ENCODE measurements around the gene ADO.

ADO gene

GRCh38 chr10:62796896-62797295, 7.6 kb upstream of the ADO start:
- Mint-ChIP-seq H3K4me3 (no peak overlapping the region), H3K27ac (ENCODE audit: low read depth) (no peak overlapping the region), H3K27me3 (peaks cover 43% of the 10 kb centered on the region), H3K36me3 (ENCODE audit: insufficient read depth) (no peaks in the 10 kb centered on the region), H3K9me3 (no peaks in the 10 kb centered on the region), H3K4me1 (no peaks in the 10 kb centered on the region)
- DNase-seq (ENCODE audit: low spot score in 2 of 2) = no peak
- ATAC-seq (replicated peaks; ENCODE audit: extremely low read depth, poor library complexity, severe bottlenecking) = no peak

DNA sequence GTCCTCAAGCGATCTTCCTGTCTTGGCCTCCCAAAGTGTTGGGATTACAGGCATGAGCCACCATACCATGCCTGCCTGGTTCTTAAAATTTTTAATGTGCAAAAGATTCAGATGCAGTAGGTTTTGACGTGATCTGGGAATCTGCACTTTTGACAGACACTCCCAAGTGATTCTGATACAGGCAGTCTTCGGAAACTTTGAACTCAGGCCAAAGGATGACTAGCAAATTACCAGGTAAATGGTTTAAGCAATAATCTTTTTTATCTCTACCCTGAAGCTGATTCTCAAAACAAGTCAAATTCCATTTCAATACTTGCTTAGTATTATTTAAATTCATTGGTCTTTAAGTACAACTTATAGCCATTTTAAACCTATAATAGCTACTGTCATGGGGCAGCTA, 2.6 kb upstream of the ADO start:
- Mint-ChIP-seq H3K27ac (ENCODE audit: low read depth) (no peak overlapping the region), H3K4me3 (no peak overlapping the region), H3K4me1 (peaks cover 18% of the 10 kb centered on the region), H3K27me3 (peaks cover 23% of the 10 kb centered on the region), H3K9me3 (no peaks in the 10 kb centered on the region), H3K36me3 (ENCODE audit: insufficient read depth) (peaks cover 11% of the 10 kb centered on the region)
- DNase-seq (ENCODE audit: low spot score in 2 of 2) (no peak), ATAC-seq (replicated peaks; ENCODE audit: extremely low read depth, poor library complexity, severe bottlenecking) (no peak)

DNA sequence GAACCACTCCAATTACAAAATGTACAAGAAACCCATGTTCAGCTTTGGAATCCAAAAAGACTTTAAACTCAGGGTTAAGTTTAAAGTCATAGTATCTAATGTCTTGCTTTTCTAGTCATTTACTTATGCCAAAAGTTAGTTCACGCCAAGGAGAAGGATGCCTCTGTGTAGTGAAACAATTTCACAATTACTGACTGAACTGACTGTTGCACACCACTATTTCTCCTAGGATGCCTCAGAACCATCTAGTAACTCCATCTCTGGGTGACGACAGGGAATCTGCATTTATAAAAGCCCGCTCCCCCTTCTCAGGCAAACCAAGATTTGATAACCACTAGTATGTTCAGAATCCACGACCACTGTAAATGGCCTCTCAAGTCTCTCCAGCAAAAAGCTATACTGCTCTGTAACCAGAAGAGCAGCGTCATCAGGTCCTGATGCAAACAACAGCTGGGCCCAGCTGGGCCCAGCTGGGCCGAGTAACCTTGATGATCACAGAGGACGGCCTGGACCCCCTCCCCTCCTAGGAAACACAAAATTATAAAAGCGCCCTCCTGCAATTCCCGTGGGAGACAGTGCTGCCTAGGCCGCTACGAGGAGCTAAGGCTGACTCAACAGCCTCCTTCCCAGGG, 680 bp upstream of the ADO start:
- ATAC-seq (replicated peaks; ENCODE audit: extremely low read depth, poor library complexity, severe bottlenecking) (no peak), DNase-seq (ENCODE audit: low spot score in 2 of 2) (no peak)
- H3K4me1 Mint-ChIP-seq = peaks cover 31% of the 10 kb centered on the region
- peak overlapping the region; percentile 96 for H3K4me3 Mint-ChIP-seq
- peaks cover 11% of the 10 kb centered on the region for H3K36me3 Mint-ChIP-seq (ENCODE audit: insufficient read depth)
- peak overlapping the region; percentile 99 for H3K27ac Mint-ChIP-seq (ENCODE audit: low read depth)
- peaks cover 7% of the 10 kb centered on the region for H3K27me3 Mint-ChIP-seq
- H3K9me3 Mint-ChIP-seq = no peaks in the 10 kb centered on the region

DNA sequence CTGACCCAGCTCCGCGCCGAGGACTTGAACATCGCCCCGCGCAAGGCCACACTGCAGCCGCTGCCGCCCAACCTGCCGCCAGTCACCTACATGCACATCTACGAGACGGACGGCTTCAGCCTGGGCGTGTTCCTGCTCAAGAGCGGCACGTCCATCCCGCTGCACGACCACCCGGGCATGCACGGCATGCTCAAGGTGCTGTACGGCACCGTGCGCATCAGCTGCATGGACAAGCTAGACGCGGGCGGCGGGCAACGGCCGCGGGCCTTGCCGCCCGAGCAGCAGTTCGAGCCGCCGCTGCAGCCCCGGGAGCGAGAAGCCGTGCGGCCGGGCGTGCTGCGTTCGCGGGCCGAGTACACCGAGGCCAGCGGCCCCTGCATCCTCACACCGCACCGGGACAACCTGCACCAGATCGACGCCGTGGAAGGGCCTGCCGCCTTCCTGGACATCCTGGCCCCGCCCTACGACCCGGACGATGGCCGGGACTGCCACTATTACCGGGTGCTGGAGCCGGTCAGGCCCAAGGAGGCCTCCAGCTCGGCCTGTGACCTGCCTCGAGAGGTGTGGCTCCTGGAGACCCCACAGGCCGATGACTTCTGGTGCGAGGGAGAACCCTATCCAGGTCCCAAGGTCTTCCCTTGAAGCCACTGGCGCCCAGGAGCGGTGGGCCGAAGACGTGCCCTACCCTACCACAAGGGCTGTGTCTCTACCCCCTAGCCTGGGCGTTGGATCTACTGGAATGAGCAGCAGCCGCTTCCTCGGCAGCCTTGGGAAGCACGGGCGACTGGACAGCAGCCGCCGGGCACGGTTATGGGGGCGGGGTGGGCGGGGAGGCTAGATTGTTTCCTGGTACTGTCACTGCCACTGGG, 945 bp downstream of the ADO start:
- no peak for DNase-seq (ENCODE audit: low spot score in 2 of 2)
- no peaks in the 10 kb centered on the region for H3K9me3 Mint-ChIP-seq
- peaks cover 34% of the 10 kb centered on the region for H3K4me1 Mint-ChIP-seq
- H3K4me3 Mint-ChIP-seq = peak overlapping the region; percentile 96
- peaks cover 11% of the 10 kb centered on the region for H3K36me3 Mint-ChIP-seq (ENCODE audit: insufficient read depth)
- H3K27ac Mint-ChIP-seq (ENCODE audit: low read depth) = peak overlapping the region; percentile 99
- no peaks in the 10 kb centered on the region for H3K27me3 Mint-ChIP-seq
- ATAC-seq (replicated peaks; ENCODE audit: extremely low read depth, poor library complexity, severe bottlenecking) = peak; percentile 5

DNA sequence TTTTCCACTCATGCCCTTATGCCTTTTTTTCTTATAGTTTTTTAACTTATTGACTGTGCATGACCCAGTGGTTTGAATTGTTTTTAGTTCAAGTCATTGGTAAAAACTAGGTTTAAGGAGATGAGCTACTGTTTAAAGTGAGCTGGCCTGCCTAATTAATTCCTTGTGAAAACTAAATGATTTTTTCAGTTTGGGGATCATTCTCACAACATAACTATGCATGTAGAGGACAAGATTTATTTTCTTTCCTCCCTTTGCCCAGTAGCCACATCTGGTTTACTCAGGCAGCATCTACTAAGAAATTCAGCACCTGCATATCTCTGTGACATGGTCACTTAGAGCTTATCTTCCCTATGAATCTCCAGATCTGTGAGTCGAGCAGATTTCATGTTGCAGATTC, 1.7 kb downstream of the ADO start:
- no peaks in the 10 kb centered on the region for H3K9me3 Mint-ChIP-seq
- DNase-seq (ENCODE audit: low spot score in 2 of 2) = no peak
- peaks cover 11% of the 10 kb centered on the region for H3K36me3 Mint-ChIP-seq (ENCODE audit: insufficient read depth)
- peak overlapping the region; percentile 19 for H3K27ac Mint-ChIP-seq (ENCODE audit: low read depth)
- H3K4me1 Mint-ChIP-seq = peaks cover 40% of the 10 kb centered on the region
- peak overlapping the region; percentile 96 for H3K4me3 Mint-ChIP-seq
- ATAC-seq (replicated peaks; ENCODE audit: extremely low read depth, poor library complexity, severe bottlenecking) = no peak
- no peaks in the 10 kb centered on the region for H3K27me3 Mint-ChIP-seq

GRCh38 chr10:62810156-62810902, 5.8 kb downstream of the ADO start:
- H3K27ac Mint-ChIP-seq (ENCODE audit: low read depth) = no peak overlapping the region
- DNase-seq (ENCODE audit: low spot score in 2 of 2) = no peak
- H3K4me1 Mint-ChIP-seq = peaks cover 63% of the 10 kb centered on the region
- peaks cover 4% of the 10 kb centered on the region for H3K36me3 Mint-ChIP-seq (ENCODE audit: insufficient read depth)
- H3K27me3 Mint-ChIP-seq = peaks cover 24% of the 10 kb centered on the region
- no peaks in the 10 kb centered on the region for H3K9me3 Mint-ChIP-seq
- no peak for ATAC-seq (replicated peaks; ENCODE audit: extremely low read depth, poor library complexity, severe bottlenecking)
- no peak overlapping the region for H3K4me3 Mint-ChIP-seq

GRCh38 chr10:62811159-62811875, 6.8 kb downstream of the ADO start:
- H3K4me3 Mint-ChIP-seq = no peak overlapping the region
- no peak for DNase-seq (ENCODE audit: low spot score in 2 of 2)
- peaks cover 68% of the 10 kb centered on the region for H3K4me1 Mint-ChIP-seq
- H3K36me3 Mint-ChIP-seq (ENCODE audit: insufficient read depth) = peaks cover 8% of the 10 kb centered on the region
- peaks cover 34% of the 10 kb centered on the region for H3K27me3 Mint-ChIP-seq
- H3K27ac Mint-ChIP-seq (ENCODE audit: low read depth) = peak overlapping the region; percentile 70
- no peaks in the 10 kb centered on the region for H3K9me3 Mint-ChIP-seq
- ATAC-seq (replicated peaks; ENCODE audit: extremely low read depth, poor library complexity, severe bottlenecking) = no peak

DNA sequence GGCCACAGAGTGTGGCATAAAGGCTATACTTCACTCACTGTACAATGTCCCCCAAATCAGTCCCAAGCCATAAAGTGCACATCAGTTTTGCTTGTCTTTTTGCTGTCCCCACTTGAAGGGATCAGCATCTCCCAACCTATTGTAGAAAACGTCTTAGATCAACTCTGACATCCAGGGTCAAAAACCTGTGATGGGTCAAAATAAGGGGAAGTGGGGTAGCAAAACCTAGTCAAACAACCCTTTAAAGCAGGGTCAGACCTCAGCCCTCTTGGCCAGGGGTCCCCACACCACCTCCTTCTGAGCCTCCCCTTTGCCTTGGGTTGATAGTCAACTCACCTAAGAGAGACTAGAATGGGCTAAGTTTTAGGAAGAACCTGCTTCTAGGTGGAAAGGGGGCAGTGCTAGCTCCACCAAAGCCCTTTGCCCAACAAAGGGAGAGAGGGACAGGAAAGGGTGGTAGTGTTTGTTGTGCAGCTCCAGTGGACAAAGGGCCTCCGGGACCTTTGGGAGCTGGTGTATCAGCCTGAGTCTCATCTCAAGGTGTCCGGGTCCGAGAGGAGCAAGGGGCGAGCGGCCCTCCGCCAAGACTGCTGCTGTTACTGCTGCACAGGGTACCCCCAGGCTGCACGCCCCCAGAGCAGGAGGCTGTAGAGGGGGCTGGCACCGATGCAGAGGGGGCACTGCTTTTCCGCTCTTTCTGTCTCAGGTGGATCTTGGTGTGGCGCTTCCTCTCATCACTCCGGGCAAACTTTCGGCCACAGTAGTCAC, 8.3 kb downstream of the ADO start:
- peaks cover 36% of the 10 kb centered on the region for H3K27me3 Mint-ChIP-seq
- H3K27ac Mint-ChIP-seq (ENCODE audit: low read depth) = no peak overlapping the region
- no peak for DNase-seq (ENCODE audit: low spot score in 2 of 2)
- ATAC-seq (replicated peaks; ENCODE audit: extremely low read depth, poor library complexity, severe bottlenecking) = no peak
- no peaks in the 10 kb centered on the region for H3K9me3 Mint-ChIP-seq
- H3K4me1 Mint-ChIP-seq = peaks cover 69% of the 10 kb centered on the region
- H3K36me3 Mint-ChIP-seq (ENCODE audit: insufficient read depth) = peaks cover 14% of the 10 kb centered on the region
- H3K4me3 Mint-ChIP-seq = no peak overlapping the region

DNA sequence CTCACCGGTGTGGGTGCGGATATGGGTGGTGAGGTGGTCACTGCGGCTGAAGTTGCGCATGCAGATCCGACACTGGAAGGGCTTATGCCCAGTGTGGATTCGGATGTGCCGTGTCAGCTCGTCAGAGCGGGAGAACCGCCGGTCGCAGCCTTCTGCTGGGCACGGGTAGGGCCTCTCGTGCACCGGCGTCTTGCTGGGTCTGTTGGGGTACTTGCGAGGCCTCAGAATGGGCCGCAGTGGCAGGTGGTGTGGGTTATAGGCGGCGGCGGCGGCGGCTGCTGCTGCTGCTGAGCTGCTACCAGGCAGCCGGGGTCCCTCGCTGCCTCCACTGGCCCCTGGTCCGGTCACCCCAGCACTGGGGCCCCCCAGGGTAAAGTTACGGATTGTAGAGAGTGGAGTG, 8.9 kb downstream of the ADO start:
- ATAC-seq (replicated peaks; ENCODE audit: extremely low read depth, poor library complexity, severe bottlenecking) = no peak
- Mint-ChIP-seq H3K36me3 (ENCODE audit: insufficient read depth) (peaks cover 14% of the 10 kb centered on the region), H3K9me3 (no peaks in the 10 kb centered on the region), H3K27ac (ENCODE audit: low read depth) (no peak overlapping the region), H3K4me1 (peaks cover 72% of the 10 kb centered on the region), H3K27me3 (peaks cover 36% of the 10 kb centered on the region), H3K4me3 (peak overlapping the region; percentile 87)
- DNase-seq (ENCODE audit: low spot score in 2 of 2) = no peak

- peaks cover 71% of the 10 kb centered on the region for H3K4me1 Mint-ChIP-seq
- DNase-seq (ENCODE audit: low spot score in 2 of 2) = no peak
- H3K27ac Mint-ChIP-seq (ENCODE audit: low read depth) = no peak overlapping the region
- peaks cover 14% of the 10 kb centered on the region for H3K36me3 Mint-ChIP-seq (ENCODE audit: insufficient read depth)
- peak overlapping the region; percentile 87 for H3K4me3 Mint-ChIP-seq
- peaks cover 37% of the 10 kb centered on the region for H3K27me3 Mint-ChIP-seq
- no peak for ATAC-seq (replicated peaks; ENCODE audit: extremely low read depth, poor library complexity, severe bottlenecking)
- no peaks in the 10 kb centered on the region for H3K9me3 Mint-ChIP-seq
Observed at GRCh38 chr10:62813981-62814380, 9.5 kb downstream of the ADO start.

- H3K9me3 Mint-ChIP-seq = no peaks in the 10 kb centered on the region
- DNase-seq (ENCODE audit: low spot score in 2 of 2) = no peak
Observed at GRCh38 chr10:62814756-62815380, 10.3 kb downstream of the ADO start.

More at GRCh38 chr10:62814756-62815380, 10.3 kb downstream of the ADO start:
- Mint-ChIP-seq H3K36me3 (ENCODE audit: insufficient read depth) (peaks cover 14% of the 10 kb centered on the region), H3K27me3 (peaks cover 46% of the 10 kb centered on the region), H3K4me1 (peaks cover 71% of the 10 kb centered on the region), H3K4me3 (peak overlapping the region; percentile 87), H3K27ac (ENCODE audit: low read depth) (peak overlapping the region; percentile 88)
- ATAC-seq (replicated peaks; ENCODE audit: extremely low read depth, poor library complexity, severe bottlenecking) = no peak

Data from central memory CD8-positive, alpha-beta T cell (primary cell).